Measurements from ENCODE around the gene KCTD20. TPM values are rescaled to one million over a fixed set of nuclear protein-coding genes. Genes with fewer than 3 reads are reported as not detected.
A peak's percentile ranks its signal among the peaks of the same experiment; 100 is the strongest.

The KCTD20 gene
- total and polyA plus RNA-seq, 2 of the 13 experiments (the other 11 are each of a cell fraction or from before 2014, with no cell fraction given), result 52.7 to 67.1 TPM

- peak; percentile 44; the same call in 1 of the 2 replicates for TF ChIP-seq FOXJ3 (CRISPR knock-in tag; IDR thresholded peaks at IDR 0.05; ENCODE audit: borderline replicate concordance)
- TF ChIP-seq CEBPG (CRISPR knock-in tag; IDR thresholded peaks at IDR 0.05), result peak; percentile 68
- no peak for TF ChIP-seq ZNF451 (CRISPR knock-in tag; IDR thresholded peaks at IDR 0.05)
- no peak for TF ChIP-seq ZNF496 (CRISPR knock-in tag; IDR thresholded peaks at IDR 0.05; ENCODE audit: insufficient replicate concordance)
- 0 out of 2 replicates have a peak, but pooled peaks have one; percentile 21 for TF ChIP-seq FOXP4 (CRISPR knock-in tag; IDR thresholded peaks at IDR 0.05)
- no peak for TF ChIP-seq KLF6 (CRISPR knock-in tag; IDR thresholded peaks at IDR 0.05)
Observed at GRCh38 chr6:36514554-36515456, 72.0 kb downstream of the KCTD20 start (continued).

- peaks cover 9 to 20% of the 10 kb centered on the region in 2 experiments for H3K36me3 ChIP-seq (replicated peaks in 1 of 2; ENCODE audit: control insufficient read depth in 1 of 2, insufficient read depth in 2 of 2, low read length in 2 of 2)
- BruUV-seq (replicated peaks), result no TSS peak
- H3K4me1 ChIP-seq (ENCODE audit: insufficient read depth, low read length), result peaks cover 31% of the 10 kb centered on the region
- ATAC-seq (peak; percentile 30; the same call in 1 of the 3 replicates), DNase-seq (ENCODE audit: low spot score) (no peak), FAIRE-seq (no peak)
- no peak overlapping the region for H3K4me3 ChIP-seq (replicated peaks in 1 of 3; ENCODE audit: insufficient read depth in 1 of 3, low read depth in 2 of 3, low read length in 3 of 3)
- no peaks in the 10 kb centered on the region for H4K20me1 ChIP-seq (ENCODE audit: insufficient read depth, low read length)
- peak overlapping the region; percentile 34 for H3K27ac ChIP-seq (ENCODE audit: extremely low read length, insufficient read depth, low read length)
- peak overlapping the region; percentile 0; the same call in 1 of the 2 replicates for H3K4me2 ChIP-seq (ENCODE audit: low read depth, low read length)
- no peaks in the 10 kb centered on the region for H3K9me3 ChIP-seq (ENCODE audit: low read length)
- no peaks in the 10 kb centered on the region for H3K27me3 ChIP-seq (ENCODE audit: control insufficient read depth in 1 of 2, insufficient read depth in 2 of 2, low read length in 2 of 2)
- POLR2A ChIA-PET, result interaction anchor here (0.7 to 1.3 kb wide), 3 partner anchors 25 to 91 kb away, joined by 3 read pairs; no protein-coding TSS in a partner anchor
- intact Hi-C loops (cut with micrococcal nuclease; ENCODE audit: unreplicated experiment) (no loop called here), in situ Hi-C loops (cut with HindIII; ENCODE audit: extremely low pct_ligation_motif_present, low pct_unique_long_range_greater_than_20kb) (no loop called here)
- H2AFZ ChIP-seq (ENCODE audit: low read length), result no peak overlapping the region
- H3K79me2 ChIP-seq (ENCODE audit: insufficient read depth, low read length), result no peaks in the 10 kb centered on the region
- WGBS (ENCODE audit: low lambda C conversion rate), result 50% methylated on average over 3 of the region's 3 CpGs
- H3K9ac ChIP-seq (ENCODE audit: insufficient read depth, low read depth, low read length), result no peak overlapping the region
- CTCF ChIA-PET (ENCODE audit: low intra/inter-chr PET ratio, low total read pairs), result no interaction called here
- TF ChIP-seq ZNF234 (CRISPR knock-in tag; conservative IDR thresholded peaks at IDR 0.05) (no peak), RFXANK (CRISPR knock-in tag; IDR thresholded peaks at IDR 0.05) (no peak), CREB1 (IDR thresholded peaks at IDR 0.05) (no peak), CREB1 (CRISPR knock-in tag; IDR thresholded peaks at IDR 0.05) (0 out of 2 replicates have a peak, but pooled peaks have one; percentile 11), ZNF556 (CRISPR knock-in tag; IDR thresholded peaks at IDR 0.05; ENCODE audit: borderline replicate concordance) (no peak), ZNF3 (CRISPR knock-in tag; IDR thresholded peaks at IDR 0.05) (no peak), ZBTB8A (CRISPR knock-in tag; IDR thresholded peaks at IDR 0.05; ENCODE audit: borderline replicate concordance, low read depth) (no peak), ZZZ3 (CRISPR knock-in tag; IDR thresholded peaks at IDR 0.05; ENCODE audit: borderline replicate concordance) (no peak), ARID3A (IDR thresholded peaks at IDR 0.05; ENCODE audit: low read depth, low read length) (no peak), HINFP (CRISPR knock-in tag; IDR thresholded peaks at IDR 0.05; ENCODE audit: low read depth) (no peak), ZNF773 (CRISPR knock-in tag; IDR thresholded peaks at IDR 0.05; ENCODE audit: borderline replicate concordance) (no peak), ELF3 (CRISPR knock-in tag; IDR thresholded peaks at IDR 0.05) (0 out of 2 replicates have a peak, but pooled peaks have one; percentile 33), FOXK1 (CRISPR knock-in tag; IDR thresholded peaks at IDR 0.05; ENCODE audit: borderline replicate concordance, low read depth) (no peak)
Observed at GRCh38 chr6:36515844-36516243, 73.0 kb downstream of the KCTD20 start.

Data from HepG2 (cell line).